K562 (cell line): ENCODE data around the gene PUM1. TPM values are rescaled to one million over a fixed set of nuclear protein-coding genes. Genes with fewer than 3 reads are reported as not detected.

ENCODE experiments used
- ATAC-seq: fragments of 200-7000 bp; cut with Tn5 transposase; 3 replicates; pipeline ENCODE4 v1.9.1; 2020; ENCODE audit warnings: moderate library complexity
- BruUV-seq: library from RNA; stranded (reverse); fragments of 400-500 nt; replicated peaks from 2 replicates; lab custom pipeline; 2021; lab: Mats Ljungman, UMichigan
- CTCF ChIA-PET: fragments of 300-600 bp; formaldehyde crosslinking; extraction: SDS; loops from one replicate; lab custom pipeline; 2021; ENCODE audit warnings: low intra/inter-chr PET ratio; lab: Yijun Ruan, JAX
- POLR2A ChIA-PET: fragments of 300-600, 350-650 bp; sonication (Branson Sonifier 250); formaldehyde crosslinking; extraction: SDS; loops from one replicate; lab custom pipeline; 2021; ENCODE audit warnings: antibody characterized with exemption, inconsistent platforms; lab: Yijun Ruan, JAX
- DNase-seq, 4 experiments: peaks; one replicate each; pipeline versions ENCODE4 v3.0.0 to v3.0.0-alpha.2; 2011 to 2018; ENCODE audit warnings: low spot score in 3 of 4, mixed read lengths in 3 of 4; ENCODE audit errors: extremely low read depth in 1 of 4
- FAIRE-seq: peaks from 2 replicates; lab custom pipeline; 2011; peaks lifted over from hg19 to GRCh38; lab: Jason Lieb, UNC
- H2AFZ ChIP-seq: 2 replicates; pipeline ENCODE4 v1.6.0; 2011; ENCODE audit warnings: low read depth, low read length, control low read depth, inconsistent platforms
- H3K27ac ChIP-seq: fragments of 200-600 bp; 3 replicates; pipeline ENCODE4 v1.8.0; 2011; ENCODE audit warnings: low read depth, mild to moderate bottlenecking, control low read depth, inconsistent platforms, low read length, moderate library complexity, mixed read lengths; ENCODE audit errors: extremely low read depth
- H3K27me3 ChIP-seq, 2 experiments: fragments of 300-600 bp in 1 of 2; 2 replicates in 1 of 2; 3 replicates in 1 of 2; pipeline versions ENCODE4 v1.6.0 to v1.8.0; 2011; ENCODE audit warnings: inconsistent platforms in 2 of 2, low read length in 2 of 2, mild to moderate bottlenecking in 1 of 2, mixed read lengths in 1 of 2, moderate library complexity in 1 of 2; ENCODE audit not compliant: control insufficient read depth in 2 of 2, insufficient read depth in 2 of 2
- H3K36me3 ChIP-seq: fragments of 300-600 bp; 3 replicates; pipeline ENCODE4 v1.8.0; 2011; ENCODE audit warnings: mild to moderate bottlenecking, low read length, inconsistent platforms; ENCODE audit not compliant: control insufficient read depth, insufficient read depth
- H3K4me1 ChIP-seq, 2 experiments: fragments of 200-600 bp in 1 of 2; replicated peaks in 1 of 2; 2 replicates in 1 of 2; 3 replicates in 1 of 2; pipeline versions ENCODE4 v1.5.1 to v1.8.0; 2011; ENCODE audit warnings: inconsistent platforms in 2 of 2, low read length in 2 of 2, mild to moderate bottlenecking in 1 of 2, mixed read lengths in 1 of 2, moderate library complexity in 1 of 2; ENCODE audit not compliant: control insufficient read depth in 2 of 2, insufficient read depth in 2 of 2
- H3K4me2 ChIP-seq: 2 replicates; pipeline ENCODE4 v1.6.1; 2011; ENCODE audit warnings: low read length, control low read depth, inconsistent platforms, mixed read lengths; ENCODE audit not compliant: insufficient read depth
- H3K4me3 ChIP-seq: fragments of 200-600 bp; sonication (generic), shearing (Covaris generic); 2 replicates; pipeline ENCODE4 v1.5.1; 2016; ENCODE audit warnings: control low read depth, inconsistent platforms
- H3K79me2 ChIP-seq: fragments of 200-600 bp; 3 replicates; pipeline ENCODE4 v1.8.0; 2011; ENCODE audit warnings: low read length, inconsistent platforms; ENCODE audit not compliant: control insufficient read depth, insufficient read depth
- H3K9ac ChIP-seq, 2 experiments: 2 replicates each; pipeline versions ENCODE4 v1.6.0 to v1.6.1; 2011; ENCODE audit warnings: low read depth in 2 of 2, low read length in 2 of 2, control low read depth in 1 of 2, inconsistent platforms in 1 of 2, mild to moderate bottlenecking in 1 of 2, mixed read lengths in 1 of 2; ENCODE audit not compliant: insufficient read depth in 1 of 2
- H3K9me1 ChIP-seq: one replicate; pipeline ENCODE4 v1.6.0; 2011; ENCODE audit warnings: inconsistent platforms, mild to moderate bottlenecking, low read length, moderate library complexity; ENCODE audit not compliant: control insufficient read depth, insufficient read depth
- H3K9me3 ChIP-seq: replicated peaks from 2 replicates; pipeline ENCODE4 v1.5.1; 2011; ENCODE audit warnings: low read depth, low read length, inconsistent platforms; ENCODE audit not compliant: control insufficient read depth, insufficient read depth
- H4K20me1 ChIP-seq: replicated peaks from 2 replicates; pipeline ENCODE4 v1.6.1; 2011; ENCODE audit warnings: low read length, inconsistent platforms, mixed read lengths; ENCODE audit not compliant: control insufficient read depth, insufficient read depth
- BCOR ChIP-seq: fragments of 450-650 bp; IDR thresholded peaks from 2 replicates; pipeline ENCODE4 v1.6.1; 2016
- BRD9 ChIP-seq: fragments of 450-650 bp; IDR thresholded peaks from 2 replicates; pipeline ENCODE4 v1.6.1; 2018; ENCODE audit warnings: low read depth; ENCODE audit not compliant: partially characterized antibody
- COPS2 ChIP-seq: fragments of 450-650 bp; conservative IDR thresholded peaks from 2 replicates; pipeline ENCODE4 v1.6.1; 2016; ENCODE audit warnings: mild to moderate bottlenecking, moderate library complexity
- ETV6 ChIP-seq, 3 experiments: fragments of 150-350 bp in 1 of 3; sonication (generic) in 1 of 3; formaldehyde crosslinking in 1 of 3; IDR thresholded peaks; 2 replicates each; pipeline versions ENCODE4 v1.6.1 to v1.8.0; 2014 to 2022; ENCODE audit warnings: borderline replicate concordance in 2 of 3, low read depth in 2 of 3, antibody characterized with exemption in 1 of 3, low read length in 1 of 3, mild to moderate bottlenecking in 1 of 3, missing genetic modification reagents in 1 of 3
- HNRNPUL1 ChIP-seq: fragments of 200-400 bp; formaldehyde crosslinking; IDR thresholded peaks from 2 replicates; pipeline ENCODE4 v1.6.1; 2017; ENCODE audit warnings: low read length
- KLF6 ChIP-seq: fragments of 250-450 bp; sonication (Bioruptor Pico); IDR thresholded peaks from 2 replicates; pipeline ENCODE4 v1.4.0; 2020; ENCODE audit warnings: mild to moderate bottlenecking, moderate library complexity, borderline replicate concordance
- MEF2D ChIP-seq: conservative IDR thresholded peaks from 2 replicates; pipeline ENCODE4 v1.6.1; 2016; ENCODE audit warnings: low read depth, missing genetic modification characterization, missing compliant biosample characterization
- RAD51 ChIP-seq: fragments of 450-650 bp; IDR thresholded peaks from 2 replicates; pipeline ENCODE4 v1.7.1; 2016; ENCODE audit warnings: low read depth, mild to moderate bottlenecking, borderline replicate concordance
- RBM25 ChIP-seq: fragments of 200-400 bp; formaldehyde crosslinking; IDR thresholded peaks from 2 replicates; pipeline ENCODE4 v1.6.1; 2018; ENCODE audit warnings: low read length, low read depth, moderate library complexity; ENCODE audit not compliant: severe bottlenecking
- SMARCA5 ChIP-seq: fragments of 450-650 bp; IDR thresholded peaks from 2 replicates; pipeline ENCODE4 v1.6.1; 2016
- SP1 ChIP-seq: sonication (generic); formaldehyde crosslinking; IDR thresholded peaks from 2 replicates; pipeline ENCODE4 v1.8.1; 2022; ENCODE audit warnings: mild to moderate bottlenecking, missing genetic modification reagents
- ZFP36 ChIP-seq: fragments of 150-350 bp; IDR thresholded peaks from 2 replicates; pipeline ENCODE4 v1.6.1; 2018; ENCODE audit warnings: low read length, low read depth; ENCODE audit not compliant: partially characterized antibody
- ZNF134 ChIP-seq: fragments of 250-450 bp; sonication (Bioruptor Pico); conservative IDR thresholded peaks from 2 replicates; pipeline ENCODE4 v1.4.0; 2020
- ZNF436 ChIP-seq: fragments of 250-450, 450-650 bp; sonication (Bioruptor Pico); formaldehyde crosslinking; IDR thresholded peaks from 2 replicates; pipeline ENCODE4 v1.7.0; 2020; ENCODE audit warnings: mild to moderate bottlenecking
- WGBS: fragments of 100-300 bp; shearing (Covaris generic); methylation state at CpG from one replicate; pipeline ENCODE4 v1.1.6; 2016; ENCODE audit warnings: low coverage, mixed read lengths; ENCODE audit not compliant: insufficient coverage; ENCODE audit errors: missing lambda C conversion rate; 5-methylcytosine and 5-hydroxymethylcytosine counted together
- in situ Hi-C: fragments of 300-500 bp; cut with MboI; formaldehyde crosslinking; loops from 4 replicates; pipeline ENCODE4 v1.15.0; 2018; ENCODE audit warnings: inconsistent platforms, mixed read lengths
- intact Hi-C: fragments of 100-400 bp; cut with micrococcal nuclease; formaldehyde crosslinking; loops from 2 replicates; pipeline ENCODE4 v1.14.2; 2022
- polyA plus RNA-seq, 8 experiments: library from polyadenylated mRNA; depleted of rRNA in 4 of 8; stranded (reverse) in 5 of 8; unstranded in 3 of 8; fragments of >200 nt; fragmentation: Nextera tagmentation in 2 of 8; fragmentation: Illumina TruSeq in 1 of 8; extraction: Ambion mirVana in 2 of 8; extraction: Trizol in 1 of 8; gene quantifications; 2 replicates each; pipeline versions ENCODE4 v1.2.1 to v1.2.3, GENCODE V29; 2011 to 2014; ENCODE audit warnings: inconsistent platforms in 1 of 8, missing spikeins in 1 of 8
- total RNA-seq, 7 experiments: library from RNA; depleted of rRNA in 6 of 7; stranded (reverse); fragments of >200 nt in 6 of 7; fragmentation: Illumina TruSeq in 2 of 7; extraction: Trizol in 2 of 7; gene quantifications; 2 replicates each; pipeline versions ENCODE4 v1.2.1 to v1.2.3, GENCODE V29; 2011 to 2021; ENCODE audit warnings: low replicate concordance in 1 of 7
- TF ChIP-seq, protein P1 (sequence below): fragments of 450-650 bp; formaldehyde crosslinking; IDR thresholded peaks from 2 replicates; pipeline ENCODE4 v1.4.0; 2020; ENCODE audit warnings: mild to moderate bottlenecking, mixed read lengths
- TF ChIP-seq, protein P2 (sequence below): fragments of 250-450 bp; sonication (Bioruptor Pico); IDR thresholded peaks from 2 replicates; pipeline ENCODE4 v1.5.1; 2021; ENCODE audit warnings: mild to moderate bottlenecking
- TF ChIP-seq, protein P3 (sequence below): fragments of 250-450 bp; sonication (Bioruptor Pico); IDR thresholded peaks from 2 replicates; pipeline ENCODE4 v1.8.0; 2021; ENCODE audit warnings: borderline replicate concordance, mild to moderate bottlenecking, moderate library complexity; ENCODE audit not compliant: poor library complexity, severe bottlenecking

Gene PUM1
- total and polyA plus RNA-seq, 9 of the 15 experiments (the other 6 are each of a cell fraction or from before 2014, with no cell fraction given), result 37.7 to 104 (median 55.7) TPM

DNA sequence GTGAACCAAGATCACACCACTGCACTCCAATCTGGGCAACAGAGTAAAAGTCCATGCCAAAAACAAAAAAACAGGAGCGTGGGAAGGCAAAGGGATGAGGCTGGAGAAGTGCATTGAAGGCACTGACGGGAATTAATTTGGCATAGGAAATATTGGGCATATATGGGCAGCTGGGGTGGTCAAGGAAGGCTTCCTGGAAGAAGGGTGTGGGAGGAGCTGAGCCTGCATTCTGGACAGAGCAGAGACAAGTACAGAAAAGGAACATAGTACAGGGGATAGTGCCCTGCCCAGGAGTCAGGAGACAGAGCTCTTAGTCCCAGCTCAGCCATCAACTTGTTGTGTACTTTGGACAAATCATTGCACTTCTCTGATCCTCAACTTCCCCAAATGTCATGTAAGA, 168.6 kb downstream of the PUM1 start:
- Histone ChIP-seq H4K20me1 (peaks cover 9% of the 10 kb centered on the region), H3K27me3 (no peaks in the 10 kb centered on the region), H3K9me1 (peaks cover 8% of the 10 kb centered on the region), H3K9ac (no peak overlapping the region), H3K79me2 (0 out of 3 replicates have a peak, but pooled peaks cover 9% of the 10 kb centered on the region), H2AFZ (no peak overlapping the region), H3K4me2 (no peak overlapping the region), H3K36me3 (peaks cover 3% of the 10 kb centered on the region; the same call in 1 of the 3 replicates), H3K4me1 (peaks cover 56 to 60% of the 10 kb centered on the region in 2 experiments), H3K27ac (no peak overlapping the region), H3K4me3 (no peak overlapping the region), H3K9me3 (no peaks in the 10 kb centered on the region; the same call in 1 of the 2 replicates)
- intact Hi-C loops, result no loop called here
- TF ChIP-seq HNRNPUL1, result no peak
- TF ChIP-seq, protein P1, sequence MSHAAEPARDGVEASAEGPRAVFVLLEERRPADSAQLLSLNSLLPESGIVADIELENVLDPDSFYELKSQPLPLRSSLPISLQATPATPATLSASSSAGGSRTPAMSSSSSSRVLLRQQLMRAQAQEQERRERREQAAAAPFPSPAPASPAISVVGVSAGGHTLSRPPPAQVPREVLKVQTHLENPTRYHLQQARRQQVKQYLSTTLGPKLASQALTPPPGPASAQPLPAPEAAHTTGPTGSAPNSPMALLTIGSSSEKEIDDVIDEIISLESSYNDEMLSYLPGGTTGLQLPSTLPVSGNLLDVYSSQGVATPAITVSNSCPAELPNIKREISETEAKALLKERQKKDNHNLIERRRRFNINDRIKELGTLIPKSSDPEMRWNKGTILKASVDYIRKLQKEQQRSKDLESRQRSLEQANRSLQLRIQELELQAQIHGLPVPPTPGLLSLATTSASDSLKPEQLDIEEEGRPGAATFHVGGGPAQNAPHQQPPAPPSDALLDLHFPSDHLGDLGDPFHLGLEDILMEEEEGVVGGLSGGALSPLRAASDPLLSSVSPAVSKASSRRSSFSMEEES (CRISPR knock-in tag), result no peak
- TF ChIP-seq MEF2D (tag), result no peak
- no peak for TF ChIP-seq ZNF134 (CRISPR knock-in tag)
- TF ChIP-seq, protein P2, sequence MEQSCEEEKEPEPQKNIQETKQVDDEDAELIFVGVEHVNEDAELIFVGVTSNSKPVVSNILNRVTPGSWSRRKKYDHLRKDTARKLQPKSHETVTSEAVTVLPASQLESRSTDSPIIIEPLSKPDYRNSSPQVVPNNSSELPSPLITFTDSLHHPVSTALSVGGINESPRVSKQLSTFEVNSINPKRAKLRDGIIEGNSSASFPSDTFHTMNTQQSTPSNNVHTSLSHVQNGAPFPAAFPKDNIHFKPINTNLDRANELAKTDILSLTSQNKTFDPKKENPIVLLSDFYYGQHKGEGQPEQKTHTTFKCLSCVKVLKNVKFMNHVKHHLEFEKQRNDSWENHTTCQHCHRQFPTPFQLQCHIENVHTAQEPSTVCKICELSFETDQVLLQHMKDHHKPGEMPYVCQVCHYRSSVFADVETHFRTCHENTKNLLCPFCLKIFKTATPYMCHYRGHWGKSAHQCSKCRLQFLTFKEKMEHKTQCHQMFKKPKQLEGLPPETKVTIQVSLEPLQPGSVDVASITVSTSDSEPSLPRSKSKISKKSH (CRISPR knock-in tag), result no peak
- TF ChIP-seq ZFP36, result peak; percentile 91
- TF ChIP-seq BCOR, result peak; percentile 18; the same call in 1 of the 2 replicates
- TF ChIP-seq COPS2, result no peak
- TF ChIP-seq, protein P3, sequence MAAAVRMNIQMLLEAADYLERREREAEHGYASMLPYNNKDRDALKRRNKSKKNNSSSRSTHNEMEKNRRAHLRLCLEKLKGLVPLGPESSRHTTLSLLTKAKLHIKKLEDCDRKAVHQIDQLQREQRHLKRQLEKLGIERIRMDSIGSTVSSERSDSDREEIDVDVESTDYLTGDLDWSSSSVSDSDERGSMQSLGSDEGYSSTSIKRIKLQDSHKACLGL, result no peak
- TF ChIP-seq SP1, result no peak
- TF ChIP-seq ETV6 (IDR thresholded peaks at IDR 0.05; ENCODE audit: borderline replicate concordance in 1 of 2, low read depth in 2 of 2, low read length in 1 of 2), result no peak
- no peak for TF ChIP-seq ETV6 (CRISPR knock-in tag; IDR thresholded peaks at IDR 0.05; ENCODE audit: borderline replicate concordance)
- no peak for TF ChIP-seq RAD51
- peak; percentile 3 for TF ChIP-seq RBM25
- no peak for TF ChIP-seq BRD9
- TF ChIP-seq SMARCA5, result peak; percentile 45; the same call in 1 of the 2 replicates
- 0 out of 2 replicates have a peak, but pooled peaks have one; percentile 55 for TF ChIP-seq ZNF436 (CRISPR knock-in tag)
- TF ChIP-seq KLF6, result no peak
- FAIRE-seq, result no peak
- BruUV-seq, result no TSS peak
- no peak for DNase-seq
- in situ Hi-C loops, result no loop called here
- ATAC-seq, result no peak
- ChIA-PET CTCF (no interaction called here), POLR2A (interaction anchor here (0.5 to 3.0 kb wide), 7 partner anchors 9 to 319 kb away, joined by 3 to 12 read pairs (median 4); no protein-coding TSS in a partner anchor)
- 82% methylated on average over 2 of the region's 2 CpGs for WGBS
